ENCODE measurements around the gene INPP4A.
A peak's percentile ranks its signal among the peaks of the same experiment; 100 is the strongest.

The INPP4A gene

GRCh38 chr2:98516571-98516970 lies 71.9 kb downstream of the INPP4A start:
- peaks cover 0 to 40% (median 12%) of the 10 kb centered on the region in 4 experiments for H3K4me1 ChIP-seq (ENCODE audit: control extremely low read depth in 1 of 4, control insufficient read depth in 4 of 4, insufficient read depth in 4 of 4, low read length in 3 of 4)
- no peaks in the 10 kb centered on the region for H3K9me3 ChIP-seq (ENCODE audit: control extremely low read depth in 1 of 5, control insufficient read depth in 4 of 5, insufficient read depth in 2 of 5, low read depth in 1 of 5, low read length in 4 of 5)
- ChIA-PET CTCF (interaction anchor here (1.2 to 1.6 kb wide), 7 partner anchors 12 to 107 kb away, joined by 3 to 8 read pairs (median 4); no protein-coding TSS in a partner anchor), POLR2A (no interaction called here)
- peaks cover 0 to 17% (median 10%) of the 10 kb centered on the region in 4 experiments for H3K36me3 ChIP-seq (ENCODE audit: control insufficient read depth in 4 of 4, insufficient read depth in 4 of 4, low read length in 3 of 4)
- DNase-seq: peak in 2 of 3 donors; percentile 36 to 51
- no peak overlapping the region for H3K4me3 ChIP-seq (ENCODE audit: control insufficient read depth in 1 of 7, extremely low read depth in 1 of 7, insufficient read depth in 4 of 7, low read depth in 2 of 7, low read length in 6 of 7)
- 100% methylated on average over 2 of the region's 3 CpGs for WGBS (ENCODE audit: insufficient coverage)
- H3K27ac ChIP-seq (ENCODE audit: insufficient read depth in 1 of 2, low read depth in 1 of 2, low read length in 2 of 2, poor library complexity in 1 of 2, severe bottlenecking in 2 of 2): no peak overlapping the region
- no peaks in the 10 kb centered on the region for H3K27me3 ChIP-seq (replicated peaks in 2 of 5; ENCODE audit: control insufficient read depth in 4 of 5, insufficient read depth in 5 of 5, low read length in 4 of 5)

GRCh38 chr2:98517636-98518035 lies 73.0 kb downstream of the INPP4A start:
- Histone ChIP-seq H3K4me1 (ENCODE audit: control extremely low read depth in 1 of 4, control insufficient read depth in 4 of 4, insufficient read depth in 4 of 4, low read length in 3 of 4) (peaks cover 0 to 40% (median 12%) of the 10 kb centered on the region in 4 experiments), H3K4me3 (ENCODE audit: control insufficient read depth in 1 of 7, extremely low read depth in 1 of 7, insufficient read depth in 4 of 7, low read depth in 2 of 7, low read length in 6 of 7) (no peak overlapping the region), H3K9me3 (ENCODE audit: control extremely low read depth in 1 of 5, control insufficient read depth in 4 of 5, insufficient read depth in 2 of 5, low read depth in 1 of 5, low read length in 4 of 5) (no peaks in the 10 kb centered on the region), H3K27me3 (replicated peaks in 2 of 5; ENCODE audit: control insufficient read depth in 4 of 5, insufficient read depth in 5 of 5, low read length in 4 of 5) (no peaks in the 10 kb centered on the region), H3K27ac (ENCODE audit: insufficient read depth in 1 of 2, low read depth in 1 of 2, low read length in 2 of 2, poor library complexity in 1 of 2, severe bottlenecking in 2 of 2) (no peak overlapping the region), H3K36me3 (ENCODE audit: control insufficient read depth in 4 of 4, insufficient read depth in 4 of 4, low read length in 3 of 4) (peaks cover 0 to 15% (median 10%) of the 10 kb centered on the region in 4 experiments)
- POLR2A ChIA-PET: no interaction called here
- CTCF ChIA-PET: interaction anchor here (0.7 to 2.1 kb wide), 8 partner anchors 11 to 106 kb away, joined by 3 to 9 read pairs (median 3); no protein-coding TSS in a partner anchor
- WGBS (ENCODE audit: insufficient coverage): no CpG with 5 or more reads among the region's 2 CpGs
- DNase-seq: no peak

GRCh38 chr2:98518101-98518500 lies 73.4 kb downstream of the INPP4A start:
- 59% methylated on average over 3 of the region's 4 CpGs for WGBS (ENCODE audit: insufficient coverage)
- peak; percentile 57 to 71 (median 69) for DNase-seq
- peaks cover 0 to 15% (median 10%) of the 10 kb centered on the region in 4 experiments for H3K36me3 ChIP-seq (ENCODE audit: control insufficient read depth in 4 of 4, insufficient read depth in 4 of 4, low read length in 3 of 4)
- H3K27me3 ChIP-seq (replicated peaks in 2 of 5; ENCODE audit: control insufficient read depth in 4 of 5, insufficient read depth in 5 of 5, low read length in 4 of 5): no peaks in the 10 kb centered on the region
- H3K4me3 ChIP-seq (ENCODE audit: control insufficient read depth in 1 of 7, extremely low read depth in 1 of 7, insufficient read depth in 4 of 7, low read depth in 2 of 7, low read length in 6 of 7): no peak overlapping the region
- ChIA-PET POLR2A (no interaction called here), CTCF (interaction anchor here (0.7 to 2.1 kb wide), 18 partner anchors 9 to 106 kb away, joined by 3 to 9 read pairs (median 4); no protein-coding TSS in a partner anchor)
- H3K27ac ChIP-seq (ENCODE audit: insufficient read depth in 1 of 2, low read depth in 1 of 2, low read length in 2 of 2, poor library complexity in 1 of 2, severe bottlenecking in 2 of 2): no peak overlapping the region
- peaks cover 0 to 38% (median 12%) of the 10 kb centered on the region in 4 experiments for H3K4me1 ChIP-seq (ENCODE audit: control extremely low read depth in 1 of 4, control insufficient read depth in 4 of 4, insufficient read depth in 4 of 4, low read length in 3 of 4)
- no peaks in the 10 kb centered on the region for H3K9me3 ChIP-seq (ENCODE audit: control extremely low read depth in 1 of 5, control insufficient read depth in 4 of 5, insufficient read depth in 2 of 5, low read depth in 1 of 5, low read length in 4 of 5)

- DNase-seq: no peak
- Histone ChIP-seq H3K27ac (ENCODE audit: insufficient read depth in 1 of 2, low read depth in 1 of 2, low read length in 2 of 2, poor library complexity in 1 of 2, severe bottlenecking in 2 of 2) (no peak overlapping the region), H3K36me3 (ENCODE audit: control insufficient read depth in 4 of 4, insufficient read depth in 4 of 4, low read length in 3 of 4) (peaks cover 0 to 16% (median 8%) of the 10 kb centered on the region in 4 experiments), H3K4me3 (ENCODE audit: control insufficient read depth in 1 of 7, extremely low read depth in 1 of 7, insufficient read depth in 4 of 7, low read depth in 2 of 7, low read length in 6 of 7) (no peak overlapping the region), H3K4me1 (ENCODE audit: control extremely low read depth in 1 of 4, control insufficient read depth in 4 of 4, insufficient read depth in 4 of 4, low read length in 3 of 4) (peaks cover 0 to 32% (median 12%) of the 10 kb centered on the region in 4 experiments), H3K9me3 (ENCODE audit: control extremely low read depth in 1 of 5, control insufficient read depth in 4 of 5, insufficient read depth in 2 of 5, low read depth in 1 of 5, low read length in 4 of 5) (no peaks in the 10 kb centered on the region), H3K27me3 (replicated peaks in 2 of 5; ENCODE audit: control insufficient read depth in 4 of 5, insufficient read depth in 5 of 5, low read length in 4 of 5) (no peaks in the 10 kb centered on the region)
- CTCF ChIA-PET: interaction anchor here (0.8 to 2.1 kb wide), 16 partner anchors 12 to 107 kb away, joined by 3 to 9 read pairs (median 4); no protein-coding TSS in a partner anchor
- POLR2A ChIA-PET: interaction anchor here (0.6 kb wide), 1 partner anchor 9 kb away, joined by 3 read pairs; no protein-coding TSS in a partner anchor
- WGBS (ENCODE audit: insufficient coverage): 94% methylated on average over 2 of the region's 6 CpGs
These were observed 74.5 kb downstream of the INPP4A start for GRCh38 chr2:98519156-98519555.

GRCh38 chr2:98519851-98520250 lies 75.2 kb downstream of the INPP4A start:
- 99% methylated on average over 15 of the region's 16 CpGs for WGBS (ENCODE audit: insufficient coverage)
- POLR2A ChIA-PET: interaction anchor here (0.6 kb wide), 1 partner anchor 10 kb away, joined by 3 read pairs; no protein-coding TSS in a partner anchor
- no peaks in the 10 kb centered on the region for H3K9me3 ChIP-seq (ENCODE audit: control extremely low read depth in 1 of 5, control insufficient read depth in 4 of 5, insufficient read depth in 2 of 5, low read depth in 1 of 5, low read length in 4 of 5)
- H3K4me3 ChIP-seq (ENCODE audit: control insufficient read depth in 1 of 7, extremely low read depth in 1 of 7, insufficient read depth in 4 of 7, low read depth in 2 of 7, low read length in 6 of 7): no peak overlapping the region
- no peak for DNase-seq
- peaks cover 0 to 25% (median 9%) of the 10 kb centered on the region in 4 experiments for H3K4me1 ChIP-seq (ENCODE audit: control extremely low read depth in 1 of 4, control insufficient read depth in 4 of 4, insufficient read depth in 4 of 4, low read length in 3 of 4)
- H3K27ac ChIP-seq (ENCODE audit: insufficient read depth in 1 of 2, low read depth in 1 of 2, low read length in 2 of 2, poor library complexity in 1 of 2, severe bottlenecking in 2 of 2): no peak overlapping the region
- H3K36me3 ChIP-seq (ENCODE audit: control insufficient read depth in 4 of 4, insufficient read depth in 4 of 4, low read length in 3 of 4): peaks cover 0 to 19% (median 8%) of the 10 kb centered on the region in 4 experiments
- CTCF ChIA-PET: interaction anchor here (0.9 to 1.6 kb wide), 4 partner anchors 16 to 108 kb away, joined by 3 to 6 read pairs (median 4); no protein-coding TSS in a partner anchor
- H3K27me3 ChIP-seq (replicated peaks in 2 of 5; ENCODE audit: control insufficient read depth in 4 of 5, insufficient read depth in 5 of 5, low read length in 4 of 5): no peaks in the 10 kb centered on the region

- H3K36me3 ChIP-seq (ENCODE audit: control insufficient read depth in 4 of 4, insufficient read depth in 4 of 4, low read length in 3 of 4): peaks cover under 1 to 19% (median 8%) of the 10 kb centered on the region in 4 experiments
These were observed 76.1 kb downstream of the INPP4A start for GRCh38 chr2:98520806-98521205.

GRCh38 chr2:98521266-98521665 lies 76.6 kb downstream of the INPP4A start:
- ChIA-PET POLR2A (no interaction called here), CTCF (interaction anchor here (0.5 to 1.1 kb wide), 3 partner anchors 32 to 108 kb away, joined by 3 to 4 read pairs (median 3); no protein-coding TSS in a partner anchor)
- Histone ChIP-seq H3K27ac (ENCODE audit: insufficient read depth in 1 of 2, low read depth in 1 of 2, low read length in 2 of 2, poor library complexity in 1 of 2, severe bottlenecking in 2 of 2) (no peak overlapping the region), H3K27me3 (replicated peaks in 2 of 5; ENCODE audit: control insufficient read depth in 4 of 5, insufficient read depth in 5 of 5, low read length in 4 of 5) (no peaks in the 10 kb centered on the region), H3K9me3 (ENCODE audit: control extremely low read depth in 1 of 5, control insufficient read depth in 4 of 5, insufficient read depth in 2 of 5, low read depth in 1 of 5, low read length in 4 of 5) (no peaks in the 10 kb centered on the region), H3K4me3 (ENCODE audit: control insufficient read depth in 1 of 7, extremely low read depth in 1 of 7, insufficient read depth in 4 of 7, low read depth in 2 of 7, low read length in 6 of 7) (no peak overlapping the region), H3K4me1 (ENCODE audit: control extremely low read depth in 1 of 4, control insufficient read depth in 4 of 4, insufficient read depth in 4 of 4, low read length in 3 of 4) (peaks cover 0 to 12% (median 0%) of the 10 kb centered on the region in 4 experiments), H3K36me3 (ENCODE audit: control insufficient read depth in 4 of 4, insufficient read depth in 4 of 4, low read length in 3 of 4) (peaks cover 2 to 19% (median 8%) of the 10 kb centered on the region in 4 experiments)
- DNase-seq: no peak
- 96% methylated on average over 7 of the region's 7 CpGs for WGBS (ENCODE audit: insufficient coverage)

More at GRCh38 chr2:98520806-98521205, 76.1 kb downstream of the INPP4A start:
- no peak for DNase-seq
- CTCF ChIA-PET: interaction anchor here (0.5 to 1.1 kb wide), 5 partner anchors 32 to 109 kb away, joined by 3 to 4 read pairs (median 3); no protein-coding TSS in a partner anchor
- peaks cover 0 to 16% (median under 1%) of the 10 kb centered on the region in 4 experiments for H3K4me1 ChIP-seq (ENCODE audit: control extremely low read depth in 1 of 4, control insufficient read depth in 4 of 4, insufficient read depth in 4 of 4, low read length in 3 of 4)
- no peak overlapping the region for H3K27ac ChIP-seq (ENCODE audit: insufficient read depth in 1 of 2, low read depth in 1 of 2, low read length in 2 of 2, poor library complexity in 1 of 2, severe bottlenecking in 2 of 2)
- H3K9me3 ChIP-seq (ENCODE audit: control extremely low read depth in 1 of 5, control insufficient read depth in 4 of 5, insufficient read depth in 2 of 5, low read depth in 1 of 5, low read length in 4 of 5): no peaks in the 10 kb centered on the region
- H3K4me3 ChIP-seq (ENCODE audit: control insufficient read depth in 1 of 7, extremely low read depth in 1 of 7, insufficient read depth in 4 of 7, low read depth in 2 of 7, low read length in 6 of 7): no peak overlapping the region
- POLR2A ChIA-PET: no interaction called here
- 100% methylated on average over 1 of the region's 6 CpGs for WGBS (ENCODE audit: insufficient coverage)
- no peaks in the 10 kb centered on the region for H3K27me3 ChIP-seq (replicated peaks in 2 of 5; ENCODE audit: control insufficient read depth in 4 of 5, insufficient read depth in 5 of 5, low read length in 4 of 5)
